ENCODE results near the gene SLC31A2.

Gene SLC31A2

DNA sequence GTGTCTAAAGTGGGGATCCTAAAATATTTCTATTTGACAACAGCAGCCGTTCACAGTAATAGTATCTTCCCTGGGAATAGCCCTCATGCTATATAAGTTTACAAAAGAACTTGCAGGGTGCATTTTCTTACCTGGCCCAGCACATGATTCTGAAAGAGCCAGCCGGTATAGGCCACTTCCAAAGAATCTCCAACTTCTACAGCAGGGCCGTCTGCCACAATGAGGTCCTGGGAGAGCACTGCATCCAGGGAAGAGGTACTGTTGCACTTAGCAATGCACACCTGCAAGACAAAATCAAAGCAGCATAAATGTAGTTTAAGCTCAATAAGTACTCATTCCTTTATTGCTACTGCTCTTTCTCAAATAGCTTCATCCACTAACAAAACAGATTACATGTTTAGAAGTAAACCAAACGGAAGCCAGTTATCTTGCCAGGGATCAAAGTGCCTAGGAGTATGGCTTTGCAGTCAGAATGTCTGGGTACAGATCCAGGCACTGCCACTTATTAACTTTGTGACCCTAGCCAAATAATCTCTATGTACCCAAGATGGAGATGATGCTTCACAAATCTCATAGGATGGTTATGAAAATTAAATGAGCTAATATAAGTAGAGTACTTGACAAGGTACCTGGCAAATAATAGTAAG is 49.0 kb downstream of the SLC31A2 start:
- H3K9me3 Mint-ChIP-seq, result no peaks in the 10 kb centered on the region
- H3K4me3 Mint-ChIP-seq, result no peak overlapping the region
- DNase-seq, result no peak
- H3K27me3 Mint-ChIP-seq, result no peaks in the 10 kb centered on the region
- peak overlapping the region in 1 of 2 donors; percentile 54 for H3K27ac Mint-ChIP-seq
- no peaks in the 10 kb centered on the region for H3K4me1 Mint-ChIP-seq
- ATAC-seq, result no peak

DNA sequence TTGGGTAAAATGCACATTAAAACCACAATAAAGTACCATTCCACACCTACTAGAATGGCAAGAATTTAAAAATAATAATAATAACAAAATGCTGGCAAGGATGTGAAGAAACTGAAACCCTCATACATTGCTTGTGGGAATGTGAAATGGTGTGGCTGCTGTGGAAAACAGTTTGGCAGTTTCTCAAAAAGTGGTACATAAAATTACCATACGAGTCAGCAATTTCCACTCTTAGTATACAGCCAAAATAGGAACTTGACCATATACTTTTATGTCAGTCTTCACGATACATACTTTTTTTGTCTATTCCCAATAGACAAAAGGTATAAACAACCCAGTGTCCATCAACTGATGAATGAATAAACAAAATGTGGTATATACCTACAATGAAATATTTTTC is 54.6 kb downstream of the SLC31A2 start:
- Mint-ChIP-seq H3K4me3 (no peak overlapping the region), H3K27me3 (no peaks in the 10 kb centered on the region), H3K9me3 (no peaks in the 10 kb centered on the region), H3K27ac (no peak overlapping the region), H3K4me1 (no peaks in the 10 kb centered on the region)
- DNase-seq (no peak), ATAC-seq (no peak)

DNA sequence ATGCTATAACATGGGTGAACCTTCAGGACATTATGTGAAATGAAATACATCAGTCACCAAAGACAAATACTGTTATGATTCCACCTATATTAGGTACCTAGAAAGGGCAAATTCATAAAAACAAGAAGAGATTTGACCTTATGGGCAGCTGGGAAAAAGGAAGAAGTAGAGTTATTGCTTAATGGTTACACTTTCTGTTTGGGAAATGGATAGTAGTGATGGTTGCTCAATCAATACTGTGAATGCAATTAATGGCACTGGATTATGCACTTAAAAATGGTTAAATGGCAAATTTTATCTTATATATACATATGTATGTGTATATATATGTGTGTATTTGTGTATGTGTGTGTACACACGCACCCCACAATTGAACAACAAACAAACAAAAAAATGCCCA is 55.1 kb downstream of the SLC31A2 start:
- Mint-ChIP-seq H3K4me3 (no peak overlapping the region), H3K27ac (no peak overlapping the region), H3K4me1 (no peaks in the 10 kb centered on the region), H3K9me3 (no peaks in the 10 kb centered on the region), H3K27me3 (no peaks in the 10 kb centered on the region)
- no peak for DNase-seq
- no peak for ATAC-seq

DNA sequence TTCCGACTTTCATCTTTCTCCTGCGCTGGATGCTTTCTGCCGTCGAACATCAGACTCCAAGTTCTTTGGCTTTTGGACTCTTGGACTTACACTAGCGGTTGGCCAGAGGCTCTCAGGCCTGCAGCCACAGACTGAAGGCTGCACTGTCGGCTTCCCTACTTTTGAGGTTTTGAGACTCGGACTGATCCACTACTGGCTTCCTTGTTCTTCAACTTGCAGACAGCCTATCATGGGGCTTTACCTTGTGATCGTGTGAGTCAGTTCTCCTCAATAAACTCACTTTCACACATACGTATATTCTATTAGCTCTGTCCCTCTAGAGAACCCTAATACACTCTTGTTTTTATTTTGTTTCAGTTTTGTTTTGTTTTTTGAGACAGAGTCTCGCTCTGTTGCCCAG is 60.0 kb downstream of the SLC31A2 start:
- Mint-ChIP-seq H3K4me1 (peaks cover 7% of the 10 kb centered on the region), H3K9me3 (no peaks in the 10 kb centered on the region), H3K27me3 (no peaks in the 10 kb centered on the region), H3K4me3 (no peak overlapping the region), H3K27ac (no peak overlapping the region)
- DNase-seq (no peak), ATAC-seq (no peak)

All from stimulated activated naive CD8-positive, alpha-beta T cell treated with anti-CD3 and anti-CD28 coated beads, Interleukin-15, amount 100 ng/mL, for 72 hours (primary cell).